ENCODE data around the gene VAV3.

Gene VAV3

DNA sequence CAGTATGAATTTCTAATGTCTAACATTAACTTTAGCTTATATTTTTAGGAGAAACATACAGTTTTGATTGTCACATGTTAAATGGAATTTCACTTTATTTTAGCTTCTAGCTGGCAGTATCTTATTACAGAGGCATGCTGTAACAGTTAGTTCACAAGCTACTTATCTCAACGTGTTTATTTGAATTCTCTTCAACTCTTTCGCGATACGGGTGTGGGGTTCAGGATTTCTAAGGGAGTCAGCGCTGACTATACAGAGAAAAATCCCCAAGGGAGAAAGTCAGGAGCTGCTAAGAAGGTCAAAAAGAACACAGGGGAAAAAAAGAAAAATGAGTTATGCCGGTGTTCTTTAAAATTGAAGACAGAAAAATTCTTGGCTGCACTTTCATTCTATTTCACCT lies 296.2 kb downstream of the VAV3 start:
- TF ChIP-seq, protein P1, sequence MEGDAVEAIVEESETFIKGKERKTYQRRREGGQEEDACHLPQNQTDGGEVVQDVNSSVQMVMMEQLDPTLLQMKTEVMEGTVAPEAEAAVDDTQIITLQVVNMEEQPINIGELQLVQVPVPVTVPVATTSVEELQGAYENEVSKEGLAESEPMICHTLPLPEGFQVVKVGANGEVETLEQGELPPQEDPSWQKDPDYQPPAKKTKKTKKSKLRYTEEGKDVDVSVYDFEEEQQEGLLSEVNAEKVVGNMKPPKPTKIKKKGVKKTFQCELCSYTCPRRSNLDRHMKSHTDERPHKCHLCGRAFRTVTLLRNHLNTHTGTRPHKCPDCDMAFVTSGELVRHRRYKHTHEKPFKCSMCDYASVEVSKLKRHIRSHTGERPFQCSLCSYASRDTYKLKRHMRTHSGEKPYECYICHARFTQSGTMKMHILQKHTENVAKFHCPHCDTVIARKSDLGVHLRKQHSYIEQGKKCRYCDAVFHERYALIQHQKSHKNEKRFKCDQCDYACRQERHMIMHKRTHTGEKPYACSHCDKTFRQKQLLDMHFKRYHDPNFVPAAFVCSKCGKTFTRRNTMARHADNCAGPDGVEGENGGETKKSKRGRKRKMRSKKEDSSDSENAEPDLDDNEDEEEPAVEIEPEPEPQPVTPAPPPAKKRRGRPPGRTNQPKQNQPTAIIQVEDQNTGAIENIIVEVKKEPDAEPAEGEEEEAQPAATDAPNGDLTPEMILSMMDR (IDR thresholded peaks at IDR 0.05; ENCODE audit: low read depth, low read length, missing control alignments): no peak
- no peak overlapping the region for H3K4me3 ChIP-seq (replicated peaks; ENCODE audit: low read depth, low read length)

DNA sequence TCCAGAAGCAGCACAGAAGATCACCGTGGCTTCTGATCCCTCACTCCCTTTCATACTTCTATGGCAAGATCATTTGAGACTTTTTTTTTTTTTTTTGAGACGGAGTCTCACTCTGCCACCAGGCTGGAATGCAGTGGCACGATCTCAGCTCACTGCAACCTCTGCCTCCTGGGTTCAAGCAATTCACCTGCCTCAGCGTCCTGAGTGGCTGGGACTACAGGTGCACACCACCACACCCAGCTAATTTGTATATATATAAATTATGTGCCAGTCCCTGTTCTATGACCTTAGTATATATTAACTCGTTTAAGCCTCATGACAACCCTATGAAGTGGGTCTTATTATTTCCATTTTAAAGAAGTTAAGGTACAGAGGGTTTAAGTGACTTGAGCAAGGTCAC lies 298.5 kb downstream of the VAV3 start:
- TF ChIP-seq, protein P1 (IDR thresholded peaks at IDR 0.05; ENCODE audit: low read depth, low read length, missing control alignments): no peak
- no peak overlapping the region for H3K4me3 ChIP-seq (replicated peaks; ENCODE audit: low read depth, low read length)
- no peak for DNase-seq (ENCODE audit: extremely low read depth, low read depth)

More for the DNA sequence above, 296.2 kb downstream of the VAV3 start:
- DNase-seq (ENCODE audit: extremely low read depth, low read depth): no peak

DNA sequence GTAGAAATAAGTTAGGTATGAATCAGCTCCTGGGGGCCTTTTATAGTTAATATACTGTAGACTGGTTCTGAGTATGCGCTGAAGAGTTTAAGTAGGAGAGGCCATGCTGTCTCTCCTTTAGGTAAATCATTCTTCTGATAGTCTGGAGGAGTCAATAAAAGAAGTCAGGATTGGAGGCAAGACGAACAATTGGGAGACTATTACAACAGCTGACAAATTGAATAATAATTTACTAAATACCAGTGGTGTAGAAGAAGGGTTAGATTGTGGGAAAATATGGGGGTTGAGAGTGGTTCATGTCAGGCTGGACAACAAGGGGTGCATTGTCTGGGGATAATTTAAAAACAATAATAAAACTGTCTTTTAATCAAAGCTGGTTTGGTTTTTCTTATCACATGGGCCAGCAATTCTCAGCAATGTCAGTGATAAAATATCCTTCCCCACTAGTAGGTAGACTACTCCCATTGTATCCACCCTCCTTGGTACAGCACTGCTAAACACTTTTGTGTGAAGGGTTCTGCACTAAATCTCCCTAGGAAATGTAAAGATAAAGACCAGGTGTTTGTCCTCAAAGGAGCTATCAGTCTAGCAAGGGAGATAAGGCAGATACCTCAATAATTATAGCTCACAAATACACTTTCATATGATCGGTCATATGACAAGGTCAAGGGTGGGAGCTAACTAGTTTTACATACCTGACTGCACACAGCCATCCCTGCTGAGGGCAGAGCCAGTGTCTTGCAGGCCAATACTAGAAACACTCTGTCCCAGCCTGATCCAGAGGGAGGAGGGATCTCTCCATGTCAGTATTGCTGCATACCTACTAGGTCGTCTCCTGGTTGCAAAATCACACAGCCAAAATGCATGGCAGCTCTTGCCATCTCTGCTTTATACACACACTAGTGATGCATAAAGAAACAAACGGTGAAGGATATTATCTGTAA lies 299.7 kb downstream of the VAV3 start:
- TF ChIP-seq, protein P1 (IDR thresholded peaks at IDR 0.05; ENCODE audit: low read depth, low read length, missing control alignments): no peak
- H3K4me3 ChIP-seq (replicated peaks; ENCODE audit: low read depth, low read length): no peak overlapping the region
- DNase-seq (ENCODE audit: extremely low read depth, low read depth): no peak

DNA sequence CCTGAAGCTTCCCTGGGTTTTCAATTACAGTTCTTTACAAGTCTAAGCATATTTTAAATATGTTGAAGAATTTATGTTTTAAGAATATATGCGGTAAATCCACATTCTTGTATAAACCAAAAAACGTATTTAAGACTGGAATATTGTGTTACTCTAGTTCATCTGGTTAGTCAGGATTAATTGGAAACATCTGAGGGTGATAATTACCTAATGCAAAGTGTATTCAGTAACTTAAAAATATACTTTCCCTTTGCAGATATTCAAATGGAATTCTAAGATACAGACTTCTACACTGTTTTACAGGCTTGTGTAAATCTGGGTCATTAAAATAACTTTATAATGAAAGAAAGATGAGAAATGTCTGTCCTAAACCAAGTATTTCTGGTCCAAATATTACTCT lies 302.0 kb downstream of the VAV3 start:
- no peak overlapping the region for H3K4me3 ChIP-seq (replicated peaks; ENCODE audit: low read depth, low read length)
- TF ChIP-seq, protein P1 (IDR thresholded peaks at IDR 0.05; ENCODE audit: low read depth, low read length, missing control alignments): no peak

DNA sequence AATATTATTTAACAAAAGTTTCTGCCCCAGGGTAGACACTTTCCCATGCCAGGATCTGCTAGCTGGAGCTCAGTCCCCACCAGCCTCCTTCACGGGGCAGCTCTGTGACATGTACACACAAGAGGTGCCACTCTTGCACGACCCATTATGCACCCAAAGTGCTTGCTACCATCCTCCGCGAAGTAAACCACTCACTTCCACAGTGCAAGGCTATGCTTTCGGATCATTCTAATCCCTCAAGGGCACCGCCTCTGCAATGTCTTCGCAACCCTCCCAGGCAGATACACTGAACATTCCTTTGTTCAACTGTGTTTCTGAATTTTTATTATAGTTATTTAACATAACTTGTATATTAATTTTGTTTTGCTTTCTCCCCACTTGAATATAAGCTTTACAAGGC lies 303.8 kb downstream of the VAV3 start:
- no peak for DNase-seq (ENCODE audit: extremely low read depth, low read depth)
- no peak overlapping the region for H3K4me3 ChIP-seq (replicated peaks; ENCODE audit: low read depth, low read length)
- TF ChIP-seq, protein P1 (IDR thresholded peaks at IDR 0.05; ENCODE audit: low read depth, low read length, missing control alignments): no peak

More for the DNA sequence above, 302.0 kb downstream of the VAV3 start:
- no peak for DNase-seq (ENCODE audit: extremely low read depth, low read depth)

DNA sequence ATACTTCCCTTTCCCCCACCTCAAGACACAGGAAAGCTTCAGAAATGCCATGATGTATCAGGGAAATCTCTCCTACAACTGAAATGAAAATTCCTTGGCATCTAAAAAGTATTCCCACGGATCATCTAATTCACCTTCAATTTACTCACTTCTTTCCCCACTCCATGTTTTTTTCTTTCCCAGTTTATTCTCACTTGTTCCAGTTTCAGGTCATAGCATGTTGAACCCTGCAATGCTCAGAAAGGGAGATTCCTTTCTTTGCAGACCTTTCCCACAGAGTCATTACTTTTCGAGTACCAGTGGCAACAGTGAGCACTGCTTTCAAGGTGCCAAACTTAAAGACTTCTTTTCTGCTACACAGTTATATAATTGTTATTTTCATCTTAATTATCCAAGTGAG lies 305.0 kb downstream of the VAV3 start:
- no peak overlapping the region for H3K4me3 ChIP-seq (replicated peaks; ENCODE audit: low read depth, low read length)
- TF ChIP-seq, protein P1 (IDR thresholded peaks at IDR 0.05; ENCODE audit: low read depth, low read length, missing control alignments): no peak
- no peak for DNase-seq (ENCODE audit: extremely low read depth, low read depth)

Data from HFF-Myc (cell line).